ENCODE measurements around the gene SSBP4. TPM values are rescaled to one million over a fixed set of nuclear protein-coding genes. Genes with fewer than 3 reads are reported as not detected.

SSBP4 gene
- total and polyA plus RNA-seq, 9 donors = 77.1 to 156 (median 118) TPM

GRCh38 chr19:18477042-18477779 lies 58.0 kb downstream of the SSBP4 start:
- Histone ChIP-seq H3K27me3 (ENCODE audit: control insufficient read depth, insufficient read depth, low read length) (no peaks in the 10 kb centered on the region), H3K27ac (ENCODE audit: low read length) (peak overlapping the region; percentile 20), H3K4me1 (ENCODE audit: control insufficient read depth, insufficient read depth, low read length) (peaks cover 68% of the 10 kb centered on the region), H3K9me3 (replicated peaks; ENCODE audit: control insufficient read depth, low read depth, low read length) (no peaks in the 10 kb centered on the region), H3K36me3 (ENCODE audit: control insufficient read depth, insufficient read depth, low read length) (peaks cover 10% of the 10 kb centered on the region), H3K4me3 (ENCODE audit: low read length) (no peak overlapping the region)
- WGBS (ENCODE audit: insufficient coverage) = 57% methylated on average over 24 of the region's 24 CpGs
- no peak for DNase-seq

GRCh38 chr19:18477974-18478373 lies 58.8 kb downstream of the SSBP4 start:
- 74% methylated on average over 6 of the region's 8 CpGs for WGBS (ENCODE audit: insufficient coverage)
- Histone ChIP-seq H3K27me3 (ENCODE audit: control insufficient read depth, insufficient read depth, low read length) (no peaks in the 10 kb centered on the region), H3K27ac (ENCODE audit: low read length) (peak overlapping the region; percentile 29), H3K4me1 (ENCODE audit: control insufficient read depth, insufficient read depth, low read length) (peaks cover 69% of the 10 kb centered on the region), H3K9me3 (replicated peaks; ENCODE audit: control insufficient read depth, low read depth, low read length) (no peaks in the 10 kb centered on the region), H3K4me3 (ENCODE audit: low read length) (no peak overlapping the region), H3K36me3 (ENCODE audit: control insufficient read depth, insufficient read depth, low read length) (peaks cover 6% of the 10 kb centered on the region)
- DNase-seq = no peak

GRCh38 chr19:18478545-18479311 lies 59.5 kb downstream of the SSBP4 start:
- Histone ChIP-seq H3K4me3 (ENCODE audit: low read length) (no peak overlapping the region), H3K27ac (ENCODE audit: low read length) (peak overlapping the region; percentile 48), H3K9me3 (replicated peaks; ENCODE audit: control insufficient read depth, low read depth, low read length) (no peaks in the 10 kb centered on the region), H3K4me1 (ENCODE audit: control insufficient read depth, insufficient read depth, low read length) (peaks cover 69% of the 10 kb centered on the region), H3K36me3 (ENCODE audit: control insufficient read depth, insufficient read depth, low read length) (peaks cover 6% of the 10 kb centered on the region), H3K27me3 (ENCODE audit: control insufficient read depth, insufficient read depth, low read length) (no peaks in the 10 kb centered on the region)
- DNase-seq = peak; percentile 88
- 82% methylated on average over 7 of the region's 17 CpGs for WGBS (ENCODE audit: insufficient coverage)

GRCh38 chr19:18480006-18480691 lies 61.0 kb downstream of the SSBP4 start:
- peaks cover 6% of the 10 kb centered on the region for H3K36me3 ChIP-seq (ENCODE audit: control insufficient read depth, insufficient read depth, low read length)
- no peak overlapping the region for H3K4me3 ChIP-seq (ENCODE audit: low read length)
- DNase-seq = peak; percentile 83
- peak overlapping the region; percentile 71 for H3K27ac ChIP-seq (ENCODE audit: low read length)
- H3K9me3 ChIP-seq (replicated peaks; ENCODE audit: control insufficient read depth, low read depth, low read length) = no peaks in the 10 kb centered on the region
- H3K27me3 ChIP-seq (ENCODE audit: control insufficient read depth, insufficient read depth, low read length) = no peaks in the 10 kb centered on the region
- H3K4me1 ChIP-seq (ENCODE audit: control insufficient read depth, insufficient read depth, low read length) = peaks cover 62% of the 10 kb centered on the region
- 24% methylated on average over 9 of the region's 13 CpGs for WGBS (ENCODE audit: insufficient coverage)

- H3K27ac ChIP-seq (ENCODE audit: low read length) = no peak overlapping the region
- H3K36me3 ChIP-seq (ENCODE audit: control insufficient read depth, insufficient read depth, low read length) = peaks cover 6% of the 10 kb centered on the region
- 94% methylated on average over 7 of the region's 12 CpGs for WGBS (ENCODE audit: insufficient coverage)
- no peak for DNase-seq
- no peaks in the 10 kb centered on the region for H3K27me3 ChIP-seq (ENCODE audit: control insufficient read depth, insufficient read depth, low read length)
- H3K4me1 ChIP-seq (ENCODE audit: control insufficient read depth, insufficient read depth, low read length) = peaks cover 60% of the 10 kb centered on the region
- no peak overlapping the region for H3K4me3 ChIP-seq (ENCODE audit: low read length)
- H3K9me3 ChIP-seq (replicated peaks; ENCODE audit: control insufficient read depth, low read depth, low read length) = no peaks in the 10 kb centered on the region
Measured at GRCh38 chr19:18481505-18482222, 62.5 kb downstream of the SSBP4 start.

GRCh38 chr19:18483119-18483890 lies 64.1 kb downstream of the SSBP4 start:
- no peak for DNase-seq
- Histone ChIP-seq H3K27me3 (ENCODE audit: control insufficient read depth, insufficient read depth, low read length) (no peaks in the 10 kb centered on the region), H3K27ac (ENCODE audit: low read length) (no peak overlapping the region), H3K4me1 (ENCODE audit: control insufficient read depth, insufficient read depth, low read length) (peaks cover 48% of the 10 kb centered on the region), H3K9me3 (replicated peaks; ENCODE audit: control insufficient read depth, low read depth, low read length) (no peaks in the 10 kb centered on the region), H3K4me3 (ENCODE audit: low read length) (no peak overlapping the region), H3K36me3 (ENCODE audit: control insufficient read depth, insufficient read depth, low read length) (no peaks in the 10 kb centered on the region)
- WGBS (ENCODE audit: insufficient coverage) = 50% methylated on average over 4 of the region's 12 CpGs

Other genes starting within 250 kb of the SSBP4 start
- gene IFI30, start 245.6 kb upstream of the SSBP4 start, total RNA-seq = 4.6 TPM
- 1 to 10 TPM in 2 of 8 donors, under 1 TPM in 4, not detected in 2; 0.17 to 5.0 (median 0.51) TPM for gene IFI30, start 245.6 kb upstream of the SSBP4 start, polyA plus RNA-seq (ENCODE audit: insufficient read depth in 1 of 8, insufficient read length in 8 of 8, low replicate concordance in 1 of 8)
- gene MPV17L2, start 226.2 kb upstream of the SSBP4 start, total RNA-seq = 3.7 TPM
- gene MPV17L2, start 226.2 kb upstream of the SSBP4 start, polyA plus RNA-seq (ENCODE audit: insufficient read depth in 1 of 8, insufficient read length in 8 of 8, low replicate concordance in 1 of 8) = 1 to 10 TPM; 5.1 to 7.9 (median 6.4) TPM
- gene RAB3A, start 215.4 kb upstream of the SSBP4 start, total RNA-seq = 1.5 TPM
- gene RAB3A, start 215.4 kb upstream of the SSBP4 start, polyA plus RNA-seq (ENCODE audit: insufficient read depth in 1 of 8, insufficient read length in 8 of 8, low replicate concordance in 1 of 8) = 1 to 10 TPM; 3.2 to 5.4 (median 4.0) TPM
- 3.3 TPM for gene PDE4C, start 193.0 kb upstream of the SSBP4 start, total RNA-seq
- gene PDE4C, start 193.0 kb upstream of the SSBP4 start, polyA plus RNA-seq (ENCODE audit: insufficient read depth in 1 of 8, insufficient read length in 8 of 8, low replicate concordance in 1 of 8) = 10 to 100 TPM in 2 of 8 donors, 1 to 10 TPM in 6; 1.5 to 15.2 (median 4.6) TPM
- 1.5 TPM for gene IQCN, start 144.9 kb upstream of the SSBP4 start, total RNA-seq
- gene IQCN, start 144.9 kb upstream of the SSBP4 start, polyA plus RNA-seq (ENCODE audit: insufficient read depth in 1 of 8, insufficient read length in 8 of 8, low replicate concordance in 1 of 8) = 1 to 10 TPM; 2.0 to 5.9 (median 3.2) TPM
- 75.5 TPM for gene JUND, start 137.8 kb upstream of the SSBP4 start, total RNA-seq
- gene JUND, start 137.8 kb upstream of the SSBP4 start, polyA plus RNA-seq (ENCODE audit: insufficient read depth in 1 of 8, insufficient read length in 8 of 8, low replicate concordance in 1 of 8) = 100 to 1,000 TPM in 7 of 8 donors, 10 to 100 TPM in 1; 75.1 to 178 (median 145) TPM
- 129 TPM for gene LSM4, start 96.3 kb upstream of the SSBP4 start, total RNA-seq
- gene LSM4, start 96.3 kb upstream of the SSBP4 start, polyA plus RNA-seq (ENCODE audit: insufficient read depth in 1 of 8, insufficient read length in 8 of 8, low replicate concordance in 1 of 8) = 100 to 1,000 TPM in 2 of 8 donors, 10 to 100 TPM in 6; 85.2 to 112 (median 93.2) TPM
- gene PGPEP1, start 78.8 kb upstream of the SSBP4 start, total RNA-seq = 10.8 TPM
- 10 to 100 TPM in 2 of 8 donors, 1 to 10 TPM in 6; 7.7 to 14.9 (median 9.3) TPM for gene PGPEP1, start 78.8 kb upstream of the SSBP4 start, polyA plus RNA-seq (ENCODE audit: insufficient read depth in 1 of 8, insufficient read length in 8 of 8, low replicate concordance in 1 of 8)
- 0.62 TPM for gene GDF15, start 33.2 kb upstream of the SSBP4 start, total RNA-seq
- 1 to 10 TPM in 2 of 8 donors, under 1 TPM in 6; 0.33 to 1.8 (median 0.80) TPM for gene GDF15, start 33.2 kb upstream of the SSBP4 start, polyA plus RNA-seq (ENCODE audit: insufficient read depth in 1 of 8, insufficient read length in 8 of 8, low replicate concordance in 1 of 8)
- gene LRRC25, start 21.8 kb upstream of the SSBP4 start, total RNA-seq = 1.5 TPM
- 1 to 10 TPM; 1.2 to 2.4 (median 1.7) TPM for gene LRRC25, start 21.8 kb upstream of the SSBP4 start, polyA plus RNA-seq (ENCODE audit: insufficient read depth in 1 of 8, insufficient read length in 8 of 8, low replicate concordance in 1 of 8)
- 85.8 TPM for gene ISYNA1, start 18.7 kb downstream of the SSBP4 start, total RNA-seq
- 100 to 1,000 TPM; 122 to 221 (median 180) TPM for gene ISYNA1, start 18.7 kb downstream of the SSBP4 start, polyA plus RNA-seq (ENCODE audit: insufficient read depth in 1 of 8, insufficient read length in 8 of 8, low replicate concordance in 1 of 8)
- gene ELL, start 102.7 kb downstream of the SSBP4 start, total RNA-seq = 11.4 TPM
- 10 to 100 TPM; 14.1 to 20.3 (median 16.7) TPM for gene ELL, start 102.7 kb downstream of the SSBP4 start, polyA plus RNA-seq (ENCODE audit: insufficient read depth in 1 of 8, insufficient read length in 8 of 8, low replicate concordance in 1 of 8)
- gene FKBP8, start 124.2 kb downstream of the SSBP4 start, total RNA-seq = 98.8 TPM
- 100 to 1,000 TPM; 124 to 150 (median 137) TPM for gene FKBP8, start 124.2 kb downstream of the SSBP4 start, polyA plus RNA-seq (ENCODE audit: insufficient read depth in 1 of 8, insufficient read length in 8 of 8, low replicate concordance in 1 of 8)
- 47.1 TPM for gene KXD1, start 138.5 kb downstream of the SSBP4 start, total RNA-seq
- gene KXD1, start 138.5 kb downstream of the SSBP4 start, polyA plus RNA-seq (ENCODE audit: insufficient read depth in 1 of 8, insufficient read length in 8 of 8, low replicate concordance in 1 of 8) = 10 to 100 TPM; 60.1 to 82.3 (median 75.3) TPM
- gene UBA52, start 152.5 kb downstream of the SSBP4 start, total RNA-seq = 1,370 TPM
- gene UBA52, start 152.5 kb downstream of the SSBP4 start, polyA plus RNA-seq (ENCODE audit: insufficient read depth in 1 of 8, insufficient read length in 8 of 8, low replicate concordance in 1 of 8) = 1,000 to 10,000 TPM; 1,127 to 1,404 (median 1,245) TPM
- 61.5 TPM for gene REX1BD, start 169.4 kb downstream of the SSBP4 start, total RNA-seq
- 10 to 100 TPM; 27.4 to 45.1 (median 36.1) TPM for gene REX1BD, start 169.4 kb downstream of the SSBP4 start, polyA plus RNA-seq (ENCODE audit: insufficient read depth in 1 of 8, insufficient read length in 8 of 8, low replicate concordance in 1 of 8)
- gene CRLF1, start 187.4 kb downstream of the SSBP4 start, total RNA-seq = 35.0 TPM
- gene CRLF1, start 187.4 kb downstream of the SSBP4 start, polyA plus RNA-seq (ENCODE audit: insufficient read depth in 1 of 8, insufficient read length in 8 of 8, low replicate concordance in 1 of 8) = 10 to 100 TPM; 11.0 to 52.6 (median 36.1) TPM
- 3.9 TPM for gene TMEM59L, start 193.5 kb downstream of the SSBP4 start, total RNA-seq
- 10 to 100 TPM in 7 of 8 donors, 1 to 10 TPM in 1; 4.4 to 23.6 (median 15.1) TPM for gene TMEM59L, start 193.5 kb downstream of the SSBP4 start, polyA plus RNA-seq (ENCODE audit: insufficient read depth in 1 of 8, insufficient read length in 8 of 8, low replicate concordance in 1 of 8)
- gene KLHL26, start 217.6 kb downstream of the SSBP4 start, total RNA-seq = 2.0 TPM
- 1 to 10 TPM; 3.2 to 5.8 (median 4.1) TPM for gene KLHL26, start 217.6 kb downstream of the SSBP4 start, polyA plus RNA-seq (ENCODE audit: insufficient read depth in 1 of 8, insufficient read length in 8 of 8, low replicate concordance in 1 of 8)

Data from muscle of leg (tissue), 11 donors.